DMS153 treated with DMSO at 0.1 percent for 48 hours (cell line): ENCODE data around the gene GTPBP3.
"Not testable (repeated sequence)": the region's sequence is repeated elsewhere in the genome, so short reads cannot be mapped to it uniquely, and the experiment has no call there.

Experiments used
- DNase-seq: peaks from one replicate; lab custom pipeline; 2025; ENCODE audit not compliant: unreplicated experiment; lab: John Stamatoyannopoulos, UW

GTPBP3 gene

GRCh38 chr19:17336872-17337674, at the start of gene GTPBP3:
GTPBP3 (plus strand) TSS chr19:17337553; CDS start chr19:17337612, 59 bp downstream.
- DNase-seq = peak; percentile 97

- DNase-seq = no peak
These were observed 47.9 kb upstream of the GTPBP3 start for GRCh38 chr19:17289489-17289888.

- DNase-seq = no peak
These were observed 44.9 kb upstream of the GTPBP3 start for GRCh38 chr19:17292301-17293074.

- DNase-seq = no peak
These were observed 43.7 kb upstream of the GTPBP3 start for GRCh38 chr19:17293605-17294004.

GRCh38 chr19:17294051-17294891, 43.1 kb upstream of the GTPBP3 start:
- DNase-seq = no peak

GRCh38 chr19:17295551-17295950, 41.8 kb upstream of the GTPBP3 start:
- DNase-seq = not testable (repeated sequence)

GRCh38 chr19:17296273-17296672, 41.1 kb upstream of the GTPBP3 start:
- DNase-seq = no peak

- DNase-seq = no peak
These were observed 40.4 kb upstream of the GTPBP3 start for GRCh38 chr19:17296976-17297375.

- DNase-seq = no peak
These were observed 36.2 kb upstream of the GTPBP3 start for GRCh38 chr19:17300992-17301619.

GRCh38 chr19:17302391-17303166, 34.8 kb upstream of the GTPBP3 start:
- DNase-seq = no peak

- DNase-seq = peak; percentile 90
These were observed 34.0 kb upstream of the GTPBP3 start, which contains the start of gene ABHD8 for GRCh38 chr19:17303167-17303939. ABHD8 (minus strand) TSS chr19:17303425; CDS start chr19:17301616, 1,809 bp downstream.

- no peak for DNase-seq
These were observed 33.4 kb upstream of the GTPBP3 start for GRCh38 chr19:17303940-17304267.

GRCh38 chr19:17304386-17305215, 32.8 kb upstream of the GTPBP3 start:
- DNase-seq = no peak

GRCh38 chr19:17305216-17305516, 32.2 kb upstream of the GTPBP3 start:
- DNase-seq = no peak

- DNase-seq = peak; percentile 98
These were observed 31.7 kb upstream of the GTPBP3 start, which contains the start of gene MRPL34 for GRCh38 chr19:17305517-17306284. MRPL34 (plus strand) TSS chr19:17305872; CDS start chr19:17305893, 21 bp downstream.

- no peak for DNase-seq
These were observed 31.1 kb upstream of the GTPBP3 start for GRCh38 chr19:17306285-17306714.

- no peak for DNase-seq
These were observed 29.4 kb upstream of the GTPBP3 start for GRCh38 chr19:17307876-17308377.
